Medulla oblongata (tissue), 1 donor: ENCODE results near the gene DLG1.
A peak's percentile ranks its signal among the peaks of the same experiment; 100 is the strongest.

Experiments
- DNase-seq: peaks from one replicate; pipeline ENCODE4 v3.0.0-alpha.2; 2015; ENCODE audit errors: extremely low spot score

DLG1 gene

DNA sequence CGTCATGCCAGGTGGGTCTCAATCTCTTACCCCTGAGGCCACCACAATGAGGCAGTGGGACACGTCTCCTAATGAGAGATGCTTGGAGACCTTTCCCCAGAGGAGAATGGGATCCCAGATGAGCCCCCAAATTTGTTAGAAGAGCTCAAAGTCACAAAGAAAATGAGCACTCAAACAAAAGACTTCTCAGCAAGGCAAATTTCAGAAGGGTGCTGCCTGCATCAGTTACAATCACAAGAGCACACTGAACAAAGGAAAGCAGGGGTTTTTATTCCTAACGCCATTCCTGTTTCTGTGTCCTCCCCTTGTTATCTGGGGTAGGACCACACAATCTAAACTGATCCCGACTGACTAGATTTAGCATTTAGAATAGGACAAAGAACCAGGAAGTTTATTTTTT lies 50.1 kb downstream of the DLG1 start:
- DNase-seq: no peak

DNA sequence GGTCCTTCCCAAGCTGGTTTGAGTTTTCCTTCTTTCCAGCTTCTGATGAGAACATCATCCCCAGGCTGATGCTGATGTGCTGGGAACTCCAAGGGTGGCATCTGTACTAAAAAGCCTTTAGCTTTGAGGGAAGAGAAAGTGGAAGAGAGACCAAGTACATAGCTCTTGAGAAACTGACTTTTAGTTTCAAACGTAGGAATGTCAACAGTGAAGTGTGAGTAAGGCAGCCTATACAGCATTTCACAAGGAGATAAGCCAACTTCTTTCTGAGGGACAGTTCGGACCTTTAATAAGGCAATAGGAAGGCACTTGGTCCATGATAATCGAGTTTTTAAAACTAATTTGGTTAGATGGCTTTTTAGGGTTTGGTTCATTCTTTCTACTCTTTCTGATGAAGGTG lies 53.7 kb downstream of the DLG1 start:
- no peak for DNase-seq

GRCh38 chr3:197242784-197243432 lies 55.5 kb downstream of the DLG1 start:
- no peak for DNase-seq

GRCh38 chr3:197241173-197241572 lies 57.2 kb downstream of the DLG1 start:
- DNase-seq: no peak

DNA sequence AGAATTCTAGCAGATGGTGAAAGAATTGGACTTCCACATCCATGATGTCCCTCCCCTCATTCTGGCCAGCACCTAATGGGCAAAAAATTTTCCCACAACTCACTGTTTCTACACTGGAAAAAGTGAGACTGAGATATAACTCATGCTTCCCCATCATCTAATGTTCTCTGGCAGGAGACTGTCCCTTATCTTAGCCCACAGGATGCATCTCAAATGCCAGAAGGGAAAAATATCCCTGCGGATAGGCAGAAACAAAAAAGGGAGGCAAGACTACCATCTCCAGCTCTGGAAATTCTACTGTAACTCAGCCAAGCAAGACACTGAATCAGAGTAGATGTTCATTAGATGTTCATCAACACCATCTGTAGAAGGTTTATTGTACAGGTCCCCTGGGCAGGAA lies 58.6 kb downstream of the DLG1 start:
- DNase-seq: no peak

DNA sequence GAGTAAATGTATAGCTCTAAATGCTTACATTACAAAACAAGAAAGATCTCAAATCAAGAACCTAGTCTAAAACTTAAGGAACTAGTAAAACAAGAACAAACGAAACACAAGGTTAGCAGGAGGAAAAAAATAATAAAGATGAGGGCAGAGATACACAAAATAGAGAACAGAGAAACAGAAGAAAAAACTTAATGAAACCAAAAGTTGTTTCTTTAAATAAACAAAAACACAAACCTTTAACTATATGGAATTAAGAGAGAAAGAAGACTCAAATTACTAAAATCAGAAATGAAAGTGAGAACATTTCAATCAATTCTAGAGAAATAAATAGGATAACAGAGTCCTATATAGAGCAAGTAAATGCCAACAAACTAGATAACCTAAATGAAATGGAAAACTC lies 59.6 kb downstream of the DLG1 start:
- DNase-seq: no peak

GRCh38 chr3:197237897-197238296 lies 60.5 kb downstream of the DLG1 start:
- DNase-seq: no peak

- no peak for DNase-seq
Measured at GRCh38 chr3:197236362-197236761, 62.0 kb downstream of the DLG1 start.

DNA sequence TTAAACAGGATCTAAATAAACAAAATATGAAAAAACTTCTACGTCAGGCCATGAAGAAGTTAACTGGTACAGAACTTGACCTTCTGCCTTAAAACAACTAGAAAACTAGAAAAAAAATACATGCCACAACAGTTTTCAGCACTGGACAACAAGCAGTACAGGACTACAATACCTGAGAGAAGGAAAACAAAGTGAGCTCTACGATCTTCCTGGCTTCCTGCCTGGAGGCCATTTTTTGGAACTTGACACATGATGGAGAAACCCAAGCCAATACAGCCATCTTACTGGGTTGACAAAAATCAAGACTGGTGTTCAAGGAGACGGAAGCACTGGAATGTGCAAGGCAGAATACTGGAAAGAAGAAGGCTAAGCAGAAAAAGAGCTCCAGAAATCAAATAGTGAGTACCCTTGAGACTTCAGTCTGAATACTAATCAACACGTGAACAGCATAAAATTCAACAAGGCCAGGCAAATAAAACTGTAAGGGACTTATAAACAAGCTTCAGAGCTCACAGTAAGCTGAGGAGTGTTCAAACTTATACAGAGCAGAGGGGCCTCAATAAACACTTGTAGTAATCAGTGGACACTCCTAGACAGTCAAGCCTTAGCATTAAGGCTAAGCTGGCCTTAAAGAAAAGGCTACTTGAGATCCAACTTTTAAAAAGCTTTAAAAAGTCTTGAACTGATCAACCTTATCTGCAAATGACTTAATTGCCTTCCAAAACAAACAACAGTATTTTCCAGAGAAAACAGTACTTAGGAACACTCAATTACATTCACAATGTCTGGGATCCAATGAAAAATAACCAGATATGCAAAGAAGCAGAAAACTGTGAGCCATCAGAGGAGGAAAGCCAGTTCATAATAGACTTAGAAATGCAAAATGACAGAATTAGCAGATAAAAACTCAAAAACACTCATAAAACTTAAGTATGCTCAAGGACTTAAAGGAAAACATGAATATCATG lies 63.2 kb downstream of the DLG1 start:
- no peak for DNase-seq

DNA sequence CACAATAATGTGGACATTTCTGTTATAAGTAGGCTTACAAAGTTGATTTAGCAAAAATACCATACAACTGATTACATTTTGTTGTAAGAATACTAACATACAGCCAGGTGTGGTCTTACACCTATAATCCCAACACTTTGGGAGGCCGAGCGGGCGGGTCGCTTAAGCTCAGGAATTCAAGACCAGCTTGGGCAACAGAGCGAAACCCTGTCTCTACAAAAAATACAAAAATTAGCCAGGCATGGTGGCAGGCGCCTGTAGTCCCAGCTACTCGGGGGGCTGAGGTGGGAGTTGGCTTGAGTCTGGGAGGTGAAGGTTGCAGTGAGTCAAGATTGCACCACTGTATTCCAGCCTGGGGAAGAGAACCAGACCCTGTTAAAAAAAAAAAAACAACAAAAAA lies 67.1 kb downstream of the DLG1 start:
- DNase-seq: no peak

DNA sequence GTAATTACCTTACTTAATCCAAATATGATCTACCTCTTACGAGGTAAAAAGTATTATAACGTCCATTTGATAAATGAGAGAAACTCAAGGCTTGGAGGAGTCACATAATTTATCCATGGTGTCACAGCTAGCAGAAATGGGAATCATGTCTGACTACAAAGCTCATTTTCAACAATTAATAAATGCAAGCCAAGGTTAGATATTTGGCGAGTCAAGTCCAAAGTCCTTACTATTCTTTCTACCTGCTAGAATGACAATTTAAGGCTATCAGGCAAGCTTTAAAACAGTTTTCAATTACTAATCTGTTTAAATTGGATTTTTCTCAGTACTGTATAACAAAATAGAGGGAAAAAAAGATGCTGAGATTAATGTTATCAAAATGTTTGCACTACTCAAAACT lies 68.6 kb downstream of the DLG1 start:
- no peak for DNase-seq

DNA sequence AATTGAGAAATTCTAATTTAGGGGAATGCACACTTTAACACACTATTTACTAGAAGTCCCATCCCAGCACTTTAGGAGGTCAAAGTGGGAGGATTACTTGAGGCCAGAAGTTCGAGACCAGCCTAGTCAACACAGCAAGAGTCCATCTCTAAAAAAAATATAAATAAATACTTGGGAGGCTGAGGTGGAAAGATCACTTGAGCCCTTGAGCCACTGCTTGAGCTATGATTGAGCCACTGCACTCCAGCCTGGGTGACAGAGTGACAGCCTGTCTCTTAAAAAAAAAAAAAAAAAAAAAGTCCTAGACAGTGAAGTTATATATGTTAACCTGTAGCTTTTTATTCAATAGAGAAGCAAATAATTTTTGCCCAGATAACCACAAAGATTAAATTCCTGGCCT lies 69.2 kb downstream of the DLG1 start:
- DNase-seq: no peak

DNA sequence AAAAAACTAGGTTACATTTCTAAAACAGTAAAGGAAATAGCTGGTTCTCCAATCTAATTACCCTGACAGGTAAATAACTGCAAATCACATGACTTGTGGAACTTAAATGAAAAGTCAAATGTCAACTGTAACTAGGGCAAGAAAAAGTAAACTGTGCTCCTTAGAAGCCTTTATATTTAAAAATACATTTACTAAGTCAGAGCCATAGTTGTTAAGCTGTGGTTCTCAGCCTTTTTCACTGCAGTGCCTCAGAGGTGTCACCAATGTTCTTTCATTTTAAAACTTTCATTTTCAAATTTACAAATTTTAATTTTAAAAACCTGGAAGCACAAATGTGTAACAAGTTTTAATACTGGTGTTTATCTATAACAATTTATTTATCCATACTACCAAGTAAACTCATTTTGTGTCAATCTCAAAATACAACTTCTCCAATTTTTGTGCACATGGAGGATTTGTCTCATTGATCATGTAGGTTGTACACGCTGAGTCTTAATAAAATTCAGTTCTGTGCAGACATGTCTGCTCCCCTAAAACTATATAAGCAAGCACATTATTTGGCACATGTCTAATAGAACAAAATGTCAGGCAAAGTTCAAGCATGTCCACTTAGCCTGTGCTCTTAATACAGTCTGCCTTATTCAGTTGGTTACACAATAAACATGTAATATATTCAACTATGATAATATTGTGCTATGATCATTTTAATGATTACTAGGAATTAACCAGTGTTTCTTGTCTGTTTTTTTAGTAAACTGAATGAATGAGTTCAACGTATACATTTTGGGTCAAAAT lies 70.4 kb downstream of the DLG1 start:
- DNase-seq: no peak

DNA sequence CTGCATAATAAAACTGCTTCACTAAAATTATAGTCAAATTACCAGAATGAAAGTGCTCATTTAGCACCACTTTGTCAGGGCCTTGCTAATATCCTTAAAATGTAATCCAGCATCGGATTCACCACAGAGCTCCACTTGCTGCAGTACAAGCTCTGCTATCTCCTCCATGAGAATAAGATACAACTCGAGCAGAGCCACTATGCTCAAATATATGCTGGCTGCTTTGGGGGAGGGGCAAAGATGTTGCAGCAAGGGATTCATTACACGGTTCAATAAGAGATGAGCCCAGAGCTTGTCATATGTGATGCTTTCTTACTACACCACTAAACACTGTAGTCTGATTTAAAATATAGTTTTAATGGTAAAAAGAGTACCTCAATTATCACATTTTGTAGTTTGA lies 72.2 kb downstream of the DLG1 start:
- no peak for DNase-seq

DNA sequence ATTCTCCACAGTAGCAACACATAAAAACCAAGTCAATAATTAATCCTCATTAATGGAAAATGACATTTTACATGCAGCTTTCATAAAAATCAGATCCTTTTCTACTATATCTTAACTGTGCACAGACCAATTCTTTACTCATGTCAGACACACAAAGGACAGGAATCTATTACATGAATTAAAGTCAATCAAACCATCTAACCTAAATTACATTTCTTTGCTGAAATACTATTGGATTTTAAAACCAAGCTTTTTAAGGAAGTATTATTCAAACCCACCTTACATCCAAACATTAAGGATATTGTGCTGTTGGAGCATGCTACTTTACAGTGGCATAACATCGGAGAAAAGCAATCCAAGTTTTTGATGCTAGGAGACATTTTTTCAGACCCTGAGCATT lies 72.8 kb downstream of the DLG1 start:
- no peak for DNase-seq

DNA sequence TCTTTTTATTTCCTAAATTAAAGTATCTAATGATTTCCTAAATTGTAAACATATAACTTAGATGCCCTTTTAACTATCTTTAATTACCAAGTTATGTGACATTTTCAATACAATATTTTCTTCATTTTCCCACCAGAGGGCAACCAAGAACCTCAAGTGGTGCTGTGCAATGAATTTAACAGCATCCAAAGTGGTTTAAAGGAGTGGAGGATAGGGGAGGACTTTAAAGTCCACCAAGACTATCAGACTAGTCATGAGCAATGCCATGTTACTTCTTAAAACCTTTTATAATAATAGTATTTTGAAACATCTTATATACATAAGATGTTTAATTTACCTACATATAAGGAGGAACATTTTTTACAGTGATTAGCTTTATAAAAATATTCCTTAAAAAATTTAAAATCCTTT lies 74.4 kb downstream of the DLG1 start:
- peak; percentile 73 for DNase-seq

- DNase-seq: no peak
Measured at GRCh38 chr3:197222937-197223370, 75.5 kb downstream of the DLG1 start.

DNA sequence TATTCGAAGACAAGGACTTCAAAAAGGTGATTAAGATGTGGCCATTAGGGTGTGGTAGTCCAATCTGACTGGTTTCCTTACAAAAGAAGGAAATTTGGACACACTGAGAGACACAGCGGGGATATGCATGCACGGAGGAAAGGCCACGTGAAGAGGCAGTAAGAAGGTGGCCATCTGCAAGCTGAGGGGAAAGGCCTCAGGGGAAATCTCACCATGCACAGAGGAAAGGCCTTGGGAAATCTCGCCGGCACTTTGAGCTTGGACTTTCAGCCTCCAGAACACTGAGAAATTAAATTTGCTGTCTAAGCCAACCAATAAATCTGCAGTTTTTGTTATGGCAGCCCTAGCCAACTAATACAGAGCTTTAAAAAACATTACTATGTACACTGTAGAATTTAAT lies 78.8 kb downstream of the DLG1 start:
- no peak for DNase-seq

- DNase-seq: no peak
Measured at GRCh38 chr3:197218210-197218609, 80.2 kb downstream of the DLG1 start.

DNA sequence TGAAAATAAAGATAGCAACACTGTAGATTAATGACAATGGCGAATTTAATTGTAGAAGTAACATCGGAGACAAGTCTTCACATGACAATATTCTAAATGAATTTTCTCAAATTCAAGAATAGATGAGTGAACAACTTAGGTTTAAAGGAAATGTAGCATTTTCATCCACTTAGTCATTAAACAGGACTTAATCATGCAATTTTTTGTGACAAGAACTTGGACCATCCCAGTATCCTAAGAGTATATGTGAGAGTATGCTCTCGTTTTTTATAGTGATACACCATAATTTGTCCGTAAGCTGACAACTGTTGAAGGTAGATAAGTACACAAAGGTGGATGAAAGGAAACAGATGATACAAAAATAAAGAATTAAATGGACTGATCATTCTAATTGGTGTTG lies 81.5 kb downstream of the DLG1 start:
- DNase-seq: no peak

DNA sequence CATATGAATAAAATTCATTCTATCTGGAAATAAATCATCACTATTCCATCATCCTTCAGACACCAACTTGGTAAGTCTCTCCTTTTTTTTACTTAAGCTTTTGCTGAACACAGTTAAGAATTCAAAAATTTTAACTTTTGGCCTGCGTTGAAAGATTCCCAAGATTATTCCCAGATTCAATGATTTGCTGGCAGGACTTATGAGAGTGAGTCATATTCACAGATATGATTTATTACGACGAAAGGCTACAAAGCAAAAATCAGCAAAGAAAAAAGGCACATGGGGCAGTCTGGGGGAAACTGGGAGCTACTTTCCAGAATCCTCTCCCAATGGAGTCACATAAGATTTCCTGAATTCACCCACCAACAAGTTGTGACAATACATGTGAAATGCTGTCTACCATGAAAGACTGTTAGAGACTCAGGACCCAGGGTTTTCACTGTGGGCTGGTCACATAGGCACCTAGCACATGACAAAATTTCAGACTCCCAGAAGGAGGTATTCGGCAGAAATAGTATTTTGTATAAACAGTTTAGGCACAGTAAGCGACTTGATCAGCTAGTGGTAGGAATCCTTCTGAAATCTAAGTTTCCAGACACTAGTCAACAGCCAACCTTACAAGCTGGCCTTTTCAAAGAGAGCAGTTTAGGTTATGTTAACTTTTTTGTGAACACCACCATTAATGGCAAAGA lies 82.1 kb downstream of the DLG1 start:
- no peak for DNase-seq

DNA sequence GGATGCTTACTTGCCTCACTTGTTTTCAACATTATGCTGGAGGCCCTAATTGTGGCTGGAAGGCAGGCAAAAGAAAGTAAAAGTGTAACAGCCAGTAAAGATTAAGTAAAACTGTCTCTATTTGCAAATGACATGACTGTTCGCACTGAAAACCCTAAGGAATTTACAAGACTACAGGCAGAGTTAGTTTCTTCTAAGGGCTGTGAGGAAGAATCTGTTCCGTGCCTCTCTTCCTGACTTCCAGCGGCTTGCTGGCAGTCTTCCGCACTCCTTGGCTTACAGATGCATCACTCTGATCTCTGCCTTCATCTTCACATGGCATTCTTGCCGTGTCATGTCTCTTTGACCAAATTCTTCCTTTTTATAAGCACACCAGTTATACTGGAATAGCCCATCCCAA lies 86.1 kb downstream of the DLG1 start:
- no peak for DNase-seq
